Colonic mucosa (tissue), 4 donors: ENCODE data around the gene KRAS. TPM values are rescaled to one million over a fixed set of nuclear protein-coding genes. Genes with fewer than 3 reads are reported as not detected.

Experiments
- DNase-seq: peaks from one replicate; pipeline ENCODE4 v3.0.0-alpha.2; 2020
- H3K27ac ChIP-seq: fragments of 200-600 bp; one replicate; pipeline ENCODE4 v1.8.0; 2021
- H3K27me3 ChIP-seq: fragments of 200-600 bp; one replicate; pipeline ENCODE4 v1.8.0; 2021
- H3K36me3 ChIP-seq: fragments of 200-600 bp; one replicate; pipeline ENCODE4 v1.8.0; 2021
- H3K4me1 ChIP-seq: fragments of 200-600 bp; one replicate; pipeline ENCODE4 v1.8.0; 2021; ENCODE audit warnings: mild to moderate bottlenecking
- H3K4me3 ChIP-seq: fragments of 200-600 bp; one replicate; pipeline ENCODE4 v1.8.0; 2021
- H3K9ac ChIP-seq, 2 donors: one replicate each; pipeline ENCODE4 v1.7.0; 2013; ENCODE audit warnings: control low read depth in 2 of 2, low read depth in 2 of 2, low read length in 2 of 2
- H3K9me3 ChIP-seq: fragments of 200-600 bp; one replicate; pipeline ENCODE4 v1.8.0; 2021
- CTCF ChIP-seq: fragments of 200-600 bp; IDR thresholded peaks from one replicate; pipeline ENCODE4 v1.8.0; 2022; ENCODE audit warnings: antibody characterized with exemption, mild to moderate bottlenecking
- intact Hi-C: fragments of 100-400 bp; cut with DNase I; formaldehyde crosslinking; loops from one replicate; pipeline ENCODE4 v1.14.1; 2022
- total RNA-seq, 2 donors: library from RNA; stranded (reverse); fragmentation: NEBNext Ultra II Directional in 1 of 2; extraction: Animal tissue kit (Norgen Biotek cat#: 25700) in 1 of 2; gene quantifications; one replicate each; pipeline ENCODE4 v1.2.1, GENCODE V29; 2021
- donor health status: healthy.
- donor health status: DM: no; HTN: no; CAD: no.
- donor health status: DM: no; HTN: no; CAD: no.

Gene KRAS
- total RNA-seq, 2 donors from 2014 or later: 53.8 to 84.4 TPM

- Histone ChIP-seq H3K27ac (no peak overlapping the region), H3K4me1 (no peaks in the 10 kb centered on the region), H3K27me3 (no peaks in the 10 kb centered on the region), H3K36me3 (no peaks in the 10 kb centered on the region), H3K9ac (no peak overlapping the region), H3K9me3 (no peaks in the 10 kb centered on the region), H3K4me3 (no peak overlapping the region)
- no peak for TF ChIP-seq CTCF
- intact Hi-C loops: no loop called here
- DNase-seq: no peak
These were observed 87.9 kb downstream of the KRAS start for GRCh38 chr12:25162866-25163265.

- Histone ChIP-seq H3K27me3 (no peaks in the 10 kb centered on the region), H3K36me3 (no peaks in the 10 kb centered on the region), H3K4me1 (no peaks in the 10 kb centered on the region), H3K9ac (no peak overlapping the region), H3K4me3 (no peak overlapping the region), H3K9me3 (no peaks in the 10 kb centered on the region), H3K27ac (no peak overlapping the region)
- no peak for TF ChIP-seq CTCF
- intact Hi-C loops: no loop called here
- DNase-seq: no peak
These were observed 94.7 kb downstream of the KRAS start for GRCh38 chr12:25156061-25156460.

- TF ChIP-seq CTCF: peak; percentile 49
- intact Hi-C loops: no loop called here
- Histone ChIP-seq H3K36me3 (no peaks in the 10 kb centered on the region), H3K27me3 (no peaks in the 10 kb centered on the region), H3K9ac (no peak overlapping the region), H3K4me1 (no peaks in the 10 kb centered on the region), H3K4me3 (no peak overlapping the region), H3K9me3 (no peaks in the 10 kb centered on the region), H3K27ac (no peak overlapping the region)
- no peak for DNase-seq
These were observed 95.6 kb downstream of the KRAS start for GRCh38 chr12:25155022-25155576.

Other genes starting within 250 kb of the KRAS start
- gene DNAI7, start 55.8 kb downstream of the KRAS start, total RNA-seq: not detected
- 10 to 100 TPM; 10.5 to 13.7 TPM for gene ETFRF1, start 55.7 kb downstream of the KRAS start, total RNA-seq